ENCODE data around the gene GNE.
"Not testable (repeated sequence)": the region's sequence is repeated elsewhere in the genome, so short reads cannot be mapped to it uniquely, and the experiment has no call there.

GNE gene

GRCh38 chr9:36275060-36275459 is 16.8 kb upstream of the GNE start:
- in situ Hi-C loops (cut with MboI; ENCODE audit: low sequenced_read_pairs): loop anchor here (10.0 kb wide), 1 partner anchor 60 kb away; no protein-coding TSS in a partner anchor

- in situ Hi-C loops (cut with MboI; ENCODE audit: low sequenced_read_pairs): loop anchor here (10.0 kb wide), 1 partner anchor 59 kb away; no protein-coding TSS in a partner anchor
These were observed 15.1 kb upstream of the GNE start for GRCh38 chr9:36273354-36273753.

DNA sequence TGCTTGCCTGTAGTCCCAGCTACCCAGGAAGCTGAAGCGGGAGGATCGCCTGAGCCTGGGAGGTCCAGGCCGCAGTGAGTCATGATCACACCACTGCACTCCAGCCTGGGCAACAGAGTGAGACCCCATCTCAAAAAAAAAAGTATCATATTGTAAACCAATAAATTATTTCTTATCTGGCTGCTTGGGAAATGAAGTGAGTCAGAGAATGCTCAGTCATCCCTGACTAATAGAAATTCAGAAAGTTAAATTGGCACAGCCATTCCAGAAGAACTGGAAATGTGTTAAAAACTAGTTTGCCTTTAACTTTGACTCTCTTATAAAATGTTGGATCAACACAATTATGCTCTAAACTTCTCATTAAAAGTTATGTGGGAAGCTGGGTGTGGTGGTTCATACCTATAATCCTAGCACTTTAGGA is 9.8 kb upstream of the GNE start:
- in situ Hi-C loops (cut with MboI; ENCODE audit: low sequenced_read_pairs): no loop called here

- in situ Hi-C loops (cut with MboI; ENCODE audit: low sequenced_read_pairs): no loop called here
These were observed 6.6 kb upstream of the GNE start for GRCh38 chr9:36264896-36265295.

GRCh38 chr9:36263683-36264082 is 5.4 kb upstream of the GNE start:
- in situ Hi-C loops (cut with MboI; ENCODE audit: low sequenced_read_pairs): no loop called here

GRCh38 chr9:36258996-36259533 is 817 bp upstream of the GNE start:
- in situ Hi-C loops (cut with MboI; ENCODE audit: low sequenced_read_pairs): no loop called here

- in situ Hi-C loops (cut with MboI; ENCODE audit: low sequenced_read_pairs): no loop called here
These were observed 6.8 kb downstream of the GNE start for GRCh38 chr9:36251428-36251827.

GRCh38 chr9:36250079-36250478 is 8.2 kb downstream of the GNE start:
- in situ Hi-C loops (cut with MboI; ENCODE audit: low sequenced_read_pairs): no loop called here

DNA sequence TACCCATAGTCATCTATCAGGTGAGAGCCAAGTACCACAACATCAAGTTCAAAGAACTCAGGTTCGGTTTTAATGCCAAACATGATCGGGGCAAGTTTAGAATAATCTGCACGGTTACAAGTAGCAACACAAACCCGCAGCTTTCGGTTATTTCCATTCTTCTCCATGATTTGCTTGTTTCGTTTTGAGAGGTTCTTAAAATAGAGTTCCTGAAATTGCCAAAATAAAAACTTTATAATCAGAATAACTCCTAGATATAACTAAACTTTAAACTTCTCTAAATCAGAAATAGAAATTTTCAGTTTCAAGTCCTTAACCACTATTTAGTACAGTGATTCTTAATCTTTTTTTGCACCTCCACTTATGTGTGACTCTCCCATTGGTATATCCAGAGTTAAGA is 9.1 kb downstream of the GNE start:
- in situ Hi-C loops (cut with MboI; ENCODE audit: low sequenced_read_pairs): no loop called here

- in situ Hi-C loops (cut with MboI; ENCODE audit: low sequenced_read_pairs): not testable (repeated sequence)
These were observed 10.2 kb downstream of the GNE start for GRCh38 chr9:36248061-36248460.

DNA sequence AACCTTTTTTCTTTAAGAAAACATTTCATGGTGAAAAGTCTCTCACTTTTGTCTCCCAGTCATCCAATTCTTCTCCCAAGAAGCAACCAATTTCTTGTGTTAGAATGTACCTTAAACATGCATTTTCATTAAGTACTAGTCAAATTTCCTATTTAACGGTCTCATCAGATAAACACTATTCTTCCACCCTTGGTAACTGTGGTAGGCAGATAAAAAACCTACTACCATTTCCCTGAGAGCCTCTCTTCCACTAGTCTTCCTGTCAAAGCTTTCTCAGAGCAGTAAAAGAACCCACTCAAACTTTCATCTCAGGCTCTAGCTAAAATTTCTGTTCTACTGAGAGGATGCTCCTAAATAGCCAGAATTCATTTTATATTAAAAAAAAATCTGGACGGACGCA is 10.9 kb downstream of the GNE start:
- in situ Hi-C loops (cut with MboI; ENCODE audit: low sequenced_read_pairs): no loop called here

- in situ Hi-C loops (cut with MboI; ENCODE audit: low sequenced_read_pairs): no loop called here
These were observed 12.3 kb downstream of the GNE start for GRCh38 chr9:36245906-36246305.

DNA sequence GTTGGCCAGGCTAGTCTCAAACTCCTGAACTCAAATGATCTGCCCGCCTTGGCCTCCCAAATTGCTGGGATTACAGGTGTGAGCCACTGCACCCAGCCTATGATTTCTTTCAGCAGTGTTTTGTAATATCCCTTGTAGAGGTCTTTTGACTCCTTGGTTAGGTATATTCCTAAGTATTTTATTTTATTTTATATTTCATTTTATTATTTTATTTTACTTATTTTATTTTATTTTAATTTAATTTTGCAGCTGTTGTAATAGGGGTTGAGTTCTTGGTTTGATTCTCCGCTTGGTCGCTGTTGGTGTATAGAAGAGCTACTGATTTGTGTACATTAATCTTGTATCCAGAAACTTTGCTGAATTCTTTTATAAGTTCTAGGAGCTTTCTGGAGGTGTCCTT is 18.6 kb downstream of the GNE start:
- in situ Hi-C loops (cut with MboI; ENCODE audit: low sequenced_read_pairs): not testable (repeated sequence)

GRCh38 chr9:36239205-36239604 is 19.0 kb downstream of the GNE start:
- in situ Hi-C loops (cut with MboI; ENCODE audit: low sequenced_read_pairs): not testable (repeated sequence)

DNA sequence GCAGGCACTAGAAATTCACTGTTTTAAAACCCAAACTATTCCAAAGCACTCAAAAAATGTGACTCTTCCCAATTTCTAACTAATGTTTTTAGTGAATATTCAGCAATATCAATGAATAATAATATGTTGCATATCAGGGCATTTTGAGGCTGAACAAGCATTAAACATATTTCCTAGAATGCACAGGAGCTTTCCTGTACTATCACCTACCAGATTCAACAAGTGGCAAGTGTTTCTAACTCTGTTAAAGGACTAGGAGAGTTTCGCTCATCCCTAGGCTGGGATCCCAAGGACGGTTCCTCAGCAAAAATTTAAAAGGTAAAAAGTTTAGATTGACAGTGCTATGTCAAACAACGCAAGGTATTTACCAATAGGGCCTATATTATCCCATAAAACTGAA is 21.0 kb downstream of the GNE start:
- in situ Hi-C loops (cut with MboI; ENCODE audit: low sequenced_read_pairs): no loop called here

GRCh38 chr9:36222449-36222848 is 35.8 kb downstream of the GNE start:
- in situ Hi-C loops (cut with MboI; ENCODE audit: low sequenced_read_pairs): no loop called here

DNA sequence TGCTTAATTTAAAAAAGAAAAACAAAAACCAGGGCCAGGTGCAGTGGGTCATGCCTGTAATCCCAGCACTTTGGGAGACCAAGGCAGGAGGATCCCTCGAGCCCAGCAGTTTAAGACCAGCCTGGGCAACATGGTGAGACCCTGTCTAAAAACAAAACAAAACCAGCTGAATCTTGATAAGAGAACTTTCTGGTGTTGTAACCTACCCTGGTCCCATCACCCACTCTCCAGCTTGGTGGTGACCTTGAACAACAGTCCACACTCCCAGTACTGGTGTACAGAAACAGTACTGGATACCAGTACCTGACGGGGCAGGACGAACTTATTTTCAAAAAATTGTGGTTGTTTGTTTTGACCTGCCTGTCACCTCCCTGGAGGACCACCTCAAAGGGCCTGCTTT is 36.6 kb downstream of the GNE start:
- in situ Hi-C loops (cut with MboI; ENCODE audit: low sequenced_read_pairs): no loop called here

- in situ Hi-C loops (cut with MboI; ENCODE audit: low sequenced_read_pairs): loop anchor here (10.0 kb wide), 1 partner anchor 56 kb away; no protein-coding TSS in a partner anchor
These were observed 39.8 kb downstream of the GNE start for GRCh38 chr9:36218411-36218901.

DNA sequence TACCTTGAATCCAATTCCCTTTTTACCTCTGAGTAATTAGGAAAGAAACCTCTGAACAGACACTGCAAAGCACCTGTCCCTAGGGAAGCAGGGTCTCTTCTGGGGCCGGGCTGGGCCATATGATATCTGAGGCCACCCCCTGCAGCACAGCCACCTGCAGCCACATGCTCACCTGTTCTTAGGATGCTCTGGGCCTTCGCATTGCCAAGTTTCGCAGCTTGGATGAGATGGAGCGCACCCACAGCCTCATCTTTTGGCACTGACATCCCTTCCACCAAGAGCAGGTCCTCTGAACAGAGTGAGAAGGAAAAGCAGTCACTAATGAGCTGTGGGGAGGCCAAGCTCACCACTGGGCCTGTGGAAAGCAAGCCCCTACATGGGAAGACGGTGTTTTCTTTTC is 40.2 kb downstream of the GNE start:
- in situ Hi-C loops (cut with MboI; ENCODE audit: low sequenced_read_pairs): loop anchor here (10.0 kb wide), 1 partner anchor 57 kb away; no protein-coding TSS in a partner anchor

- in situ Hi-C loops (cut with MboI; ENCODE audit: low sequenced_read_pairs): loop anchor here (10.0 kb wide), 1 partner anchor 57 kb away; no protein-coding TSS in a partner anchor
These were observed 40.8 kb downstream of the GNE start for GRCh38 chr9:36217256-36217968.

DNA sequence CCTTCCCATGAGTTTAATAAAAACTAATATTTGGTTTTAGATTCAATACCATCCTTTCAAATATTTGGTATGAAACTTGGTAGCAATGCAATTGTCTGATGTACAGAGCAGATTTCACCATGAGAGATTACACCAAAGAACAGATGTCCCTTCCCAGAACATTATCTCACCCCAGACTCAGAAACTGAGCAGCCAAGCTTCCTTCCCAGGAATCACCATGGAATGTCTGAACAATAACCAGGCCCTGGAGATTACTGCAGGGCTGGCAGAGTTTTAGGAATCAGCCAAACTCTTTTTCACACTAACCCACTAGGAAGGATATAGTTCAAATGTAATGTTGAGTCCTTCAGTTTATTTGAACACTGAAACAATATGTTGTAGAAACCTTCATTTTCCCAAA is 43.7 kb downstream of the GNE start:
- in situ Hi-C loops (cut with MboI; ENCODE audit: low sequenced_read_pairs): loop anchor here (10.0 kb wide), 1 partner anchor 60 kb away; no protein-coding TSS in a partner anchor

GRCh38 chr9:36213989-36214388 is 44.3 kb downstream of the GNE start:
- in situ Hi-C loops (cut with MboI; ENCODE audit: low sequenced_read_pairs): loop anchor here (10.0 kb wide), 1 partner anchor 61 kb away; no protein-coding TSS in a partner anchor
